ENCODE data around the gene GLA. TPM values are rescaled to one million over a fixed set of nuclear protein-coding genes. Genes with fewer than 3 reads are reported as not detected.

GLA gene
- total and polyA plus RNA-seq, 2 of the 8 experiments (the other 6 are each of a cell fraction or from before 2014, with no cell fraction given): 33.6 to 47.3 TPM

- no peaks in the 10 kb centered on the region for H3K27me3 ChIP-seq (replicated peaks in 1 of 4; ENCODE audit: control insufficient read depth in 3 of 4, extremely low read depth in 1 of 4, insufficient read depth in 3 of 4, low read length in 3 of 4)
- no peak overlapping the region for H3K27ac ChIP-seq (ENCODE audit: low read depth, low read length)
- H4K5ac ChIP-seq (ENCODE audit: insufficient read length, low read depth, low read length): no peak overlapping the region
- H3K9me3 ChIP-seq (ENCODE audit: insufficient read depth in 2 of 2, low read depth in 1 of 2, low read length in 1 of 2): 0 out of 4 replicates have a peak, but pooled peaks cover 0 to 3% of the 10 kb centered on the region in 2 experiments
- DNase-seq (ENCODE audit: low read depth in 1 of 2, low spot score in 2 of 2): no peak
- H3K9ac ChIP-seq (replicated peaks in 1 of 4; ENCODE audit: extremely low read depth in 1 of 4, low read depth in 3 of 4, low read length in 3 of 4): no peak overlapping the region
- no peak overlapping the region for H2BK5ac ChIP-seq (ENCODE audit: low read depth, low read length)
- H3K4me1 ChIP-seq (replicated peaks in 1 of 4; ENCODE audit: control insufficient read depth in 3 of 4, insufficient read depth in 4 of 4, low read length in 3 of 4): no peaks in the 10 kb centered on the region
- no peak overlapping the region for H2BK20ac ChIP-seq (ENCODE audit: low read length)
- H3K4me2 ChIP-seq (ENCODE audit: insufficient read depth in 1 of 2, low read depth in 2 of 2, low read length in 2 of 2): no peak overlapping the region
- TF ChIP-seq RBBP5 (IDR thresholded peaks at IDR 0.05; ENCODE audit: borderline replicate concordance, low read depth, low read length): no peak
- TF ChIP-seq JUND (IDR thresholded peaks at IDR 0.05; ENCODE audit: low read length): no peak
- no peak for TF ChIP-seq EP300 (IDR thresholded peaks at IDR 0.05; ENCODE audit: borderline replicate concordance in 1 of 2, low read depth in 2 of 2, low read length in 2 of 2)
- TF ChIP-seq TCF12 (IDR thresholded peaks at IDR 0.05; ENCODE audit: low read depth, low read length): no peak
- no peak for TF ChIP-seq RNF2 (IDR thresholded peaks at IDR 0.05; ENCODE audit: borderline replicate concordance, low read depth, low read length, missing control alignments, poor library complexity, severe bottlenecking)
- TF ChIP-seq POLR2AphosphoS5 (IDR thresholded peaks at IDR 0.05; ENCODE audit: low read depth, low read length): no peak
- H2AK5ac ChIP-seq (ENCODE audit: low read depth, low read length): no peak overlapping the region
- H2BK120ac ChIP-seq (replicated peaks; ENCODE audit: low read depth, low read length): no peak overlapping the region
- H4K8ac ChIP-seq (ENCODE audit: extremely low read depth, insufficient read depth, low read length): no peak overlapping the region
- no peak overlapping the region for H3K56ac ChIP-seq (replicated peaks; ENCODE audit: insufficient read length, low read depth, low read length)
- H3K14ac ChIP-seq (ENCODE audit: insufficient read length): no peak overlapping the region
- H3K23ac ChIP-seq (ENCODE audit: insufficient read length): no peak overlapping the region
- no peak overlapping the region for H2BK12ac ChIP-seq (ENCODE audit: low read depth, low read length)
- FAIRE-seq: no peak
- no peaks in the 10 kb centered on the region for H3K23me2 ChIP-seq (ENCODE audit: low read depth, low read length)
- H4K91ac ChIP-seq (replicated peaks; ENCODE audit: insufficient read length, low read length): no peak overlapping the region
- H3K79me2 ChIP-seq (ENCODE audit: control insufficient read depth in 1 of 2, insufficient read depth in 2 of 2, low read length in 2 of 2): no peaks in the 10 kb centered on the region
- no peak overlapping the region for H3K18ac ChIP-seq (ENCODE audit: extremely low read depth, low read length)
- H4K20me1 ChIP-seq (replicated peaks in 1 of 2; ENCODE audit: control insufficient read depth in 1 of 2, insufficient read depth in 2 of 2, low read length in 2 of 2): no peaks in the 10 kb centered on the region
- H3K79me1 ChIP-seq (ENCODE audit: low read depth, low read length): no peaks in the 10 kb centered on the region
- no peak overlapping the region for H2AFZ ChIP-seq (ENCODE audit: low read length)
- POLR2A ChIA-PET (ENCODE audit: partially characterized antibody): no interaction called here
- WGBS, 2 experiments (ENCODE audit: extremely low coverage in 1 of 2, insufficient coverage in 1 of 2, insufficient read length in 1 of 2, insufficient replicate concordance in 2 of 2, low coverage in 1 of 2, low lambda C conversion rate in 2 of 2, missing lambda C conversion rate in 1 of 2): 100% methylated on average over 2 of the region's 2 CpGs; no CpG with 5 or more reads in 1 of the 2 experiments
- H2BK15ac ChIP-seq (ENCODE audit: low read length): no peak overlapping the region
- H3K36me3 ChIP-seq (ENCODE audit: control insufficient read depth in 2 of 4, insufficient read depth in 4 of 4, low read length in 3 of 4): peaks cover 0 to 21% (median 2%) of the 10 kb centered on the region in 4 experiments; a peak in 5 of 8 replicates
- no peak overlapping the region for H3K4ac ChIP-seq (replicated peaks; ENCODE audit: insufficient read length, low read depth, low read length)
- CTCF ChIA-PET (ENCODE audit: partially characterized antibody): no interaction called here
- H3K4me3 ChIP-seq (ENCODE audit: extremely low read depth in 1 of 4, insufficient read depth in 2 of 4, low read depth in 3 of 4, low read length in 4 of 4): no peak overlapping the region
These were observed 20.2 kb upstream of the GLA start for GRCh38 chrX:101427954-101428353.
